GM10847 (cell line): ENCODE measurements around the gene ETV2.

Source experiments
- POLR2A ChIP-seq: IDR thresholded peaks from 2 replicates; pipeline ENCODE4 v1.6.1; 2011; ENCODE audit not compliant: insufficient read length; ENCODE audit errors: extremely low read depth

ETV2 gene

DNA sequence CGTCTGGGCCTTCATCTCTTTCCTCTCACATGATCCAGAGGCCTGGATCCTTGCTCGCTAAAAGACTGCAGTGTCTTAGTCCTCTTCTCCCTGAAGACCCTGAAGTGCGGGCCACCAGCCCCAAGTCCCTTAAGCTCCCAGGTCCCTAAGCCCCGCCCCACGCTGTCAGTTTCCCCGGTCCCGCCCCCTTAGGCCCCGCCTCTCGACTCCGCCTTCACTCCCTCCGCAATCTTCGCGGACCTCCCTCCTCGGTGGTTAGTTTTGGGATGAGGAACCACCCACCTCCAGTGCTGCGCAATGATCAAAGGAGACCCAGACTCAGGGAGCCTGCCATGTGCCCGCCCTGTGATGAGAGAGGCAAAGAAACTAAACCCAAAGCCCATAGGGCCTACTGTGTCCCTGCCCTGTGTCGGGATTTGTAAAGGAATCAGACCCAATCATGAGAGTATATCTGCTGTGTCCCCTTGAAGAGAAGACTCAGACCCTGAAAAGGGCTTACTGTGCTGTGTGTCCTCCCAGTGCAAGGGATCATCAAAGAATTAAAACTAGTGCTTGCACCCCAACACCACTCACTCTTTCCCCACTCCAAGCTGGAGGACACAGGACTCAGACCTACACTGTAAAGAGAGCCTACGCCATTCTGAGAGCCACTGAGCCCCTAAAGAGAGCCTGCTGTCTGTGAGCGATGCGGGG, 3.6 kb downstream of the ETV2 start:
- TF ChIP-seq POLR2A, result no peak

DNA sequence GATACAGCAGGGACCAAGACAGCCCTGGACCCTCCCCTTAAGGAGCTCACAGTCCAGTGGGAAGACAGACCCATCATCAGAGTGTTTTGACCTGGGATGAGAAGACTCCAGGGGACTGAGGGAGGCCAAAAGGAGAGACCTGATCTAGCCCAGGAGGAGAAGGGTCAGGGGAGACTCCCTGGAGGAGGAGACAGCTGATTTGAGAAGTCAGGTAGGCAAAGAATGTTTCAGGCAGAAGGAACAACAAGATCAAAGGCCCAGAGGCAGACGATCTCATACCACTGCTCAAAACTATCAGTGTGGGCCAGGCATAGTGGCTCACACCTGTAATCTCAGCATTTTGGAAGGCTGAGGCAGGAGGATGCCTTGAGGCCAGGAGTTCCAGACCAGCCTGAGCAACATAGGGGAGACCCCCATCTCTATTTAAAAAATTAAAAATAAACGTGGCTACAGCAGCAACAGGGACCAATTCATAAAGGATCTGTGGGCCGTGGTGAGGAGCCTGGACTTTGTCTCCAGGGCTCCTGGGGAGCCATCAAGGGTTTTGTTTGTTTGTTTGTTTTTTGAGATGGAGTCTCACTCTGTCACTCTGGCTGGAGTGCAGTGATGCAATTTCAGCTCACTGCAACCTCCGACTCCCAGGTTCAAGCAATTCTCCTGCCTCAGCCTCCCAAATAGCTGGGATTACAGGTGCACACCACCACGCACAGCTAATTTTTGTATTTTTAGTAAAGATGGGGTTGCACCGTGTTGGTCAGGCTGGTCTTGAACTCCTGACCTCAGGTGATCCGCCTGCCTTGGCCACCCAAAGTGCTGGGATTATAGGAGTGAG, 4.4 kb downstream of the ETV2 start:
- no peak for TF ChIP-seq POLR2A

DNA sequence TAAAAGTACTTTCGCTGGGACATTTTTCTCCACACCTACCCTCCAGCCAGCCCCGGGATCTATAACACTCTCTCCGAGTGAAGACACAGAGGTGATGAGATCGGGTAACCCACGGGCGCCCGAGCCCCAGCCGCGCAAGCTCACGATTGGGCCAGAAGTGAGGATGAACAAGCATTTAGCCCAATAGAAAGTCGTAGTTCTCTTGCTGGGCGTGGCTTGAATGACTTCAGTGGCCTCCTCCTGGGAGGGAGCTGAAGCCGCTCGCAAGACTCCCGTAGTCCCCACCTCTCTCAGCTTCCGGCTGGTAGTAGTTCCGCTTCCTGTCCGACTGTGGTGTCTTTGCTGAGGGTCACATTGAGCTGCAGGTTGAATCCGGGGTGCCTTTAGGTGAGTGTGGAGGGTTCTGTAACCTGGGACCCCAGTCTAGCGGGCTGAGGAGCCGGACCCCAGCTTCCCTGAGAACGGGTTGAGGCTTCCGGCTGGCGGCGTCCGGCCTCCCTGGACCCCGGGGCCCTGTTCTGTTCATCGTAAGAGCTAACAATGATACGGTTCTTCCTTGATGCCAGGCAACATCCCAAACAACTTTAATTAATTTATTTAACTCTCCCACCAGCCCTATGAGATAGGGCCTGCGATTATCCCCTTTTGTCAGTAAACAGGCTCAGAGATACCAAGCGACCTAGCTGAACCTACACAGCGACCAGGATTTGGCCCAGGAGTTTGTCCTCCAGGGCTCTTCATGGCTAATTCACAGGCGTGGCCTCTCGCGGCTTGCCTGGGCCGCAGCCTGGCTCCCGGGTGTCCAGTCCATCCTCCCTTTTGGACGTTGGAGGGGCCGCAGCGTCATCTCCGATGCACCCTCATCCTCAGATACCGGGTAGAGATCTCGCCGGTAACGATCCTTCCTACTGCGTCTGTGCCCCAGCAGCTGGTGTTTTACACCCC, 6.7 kb downstream of the ETV2 start, which contains the start of gene COX6B1:
TSS of gene COX6B1 (plus strand) at position 307 of the 945 bp plus-strand sequence. CDS start 2,921 bp downstream, outside the sequence.
- peak; percentile 68 for TF ChIP-seq POLR2A

DNA sequence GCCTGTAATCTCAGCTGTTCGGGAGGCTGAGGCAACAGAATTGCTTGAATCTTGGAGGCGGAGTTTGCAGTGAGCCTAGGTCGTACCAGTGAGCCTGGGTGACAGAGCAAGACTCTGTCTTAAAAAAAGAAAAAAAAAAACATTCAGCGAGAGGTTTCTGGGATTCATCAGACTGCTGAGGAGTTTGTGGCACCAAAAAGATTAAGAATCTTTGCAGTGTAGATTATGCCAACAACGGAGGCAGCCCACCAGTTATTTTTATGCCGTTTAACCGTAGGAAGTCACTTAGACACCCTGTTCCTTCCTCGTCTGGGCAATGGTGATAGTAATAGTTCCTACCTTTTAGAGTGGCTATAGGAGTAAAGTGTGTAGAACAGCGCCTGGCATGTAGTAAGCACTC, 9.0 kb downstream of the ETV2 start:
- TF ChIP-seq POLR2A, result no peak

DNA sequence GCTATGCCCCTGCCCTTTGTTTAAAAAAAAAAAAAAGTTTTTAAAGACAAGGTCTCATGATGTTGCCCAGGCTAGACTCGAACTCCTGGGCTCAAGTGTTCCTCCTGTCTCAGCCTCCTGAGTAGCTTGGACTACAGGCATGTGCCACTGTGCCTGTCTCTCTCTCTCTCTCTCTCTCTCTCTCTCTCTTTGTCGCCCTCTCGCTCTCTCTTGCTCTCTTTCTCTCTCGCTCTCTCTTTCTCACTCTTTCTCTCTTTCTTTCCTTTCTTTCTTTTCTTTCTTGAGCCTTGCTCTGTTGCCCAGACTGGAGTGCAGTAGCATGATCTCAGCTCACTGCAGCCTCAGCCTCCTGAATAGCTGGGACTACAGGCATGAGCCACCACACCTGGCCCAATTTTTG, 14.1 kb downstream of the ETV2 start:
- TF ChIP-seq POLR2A, result no peak

DNA sequence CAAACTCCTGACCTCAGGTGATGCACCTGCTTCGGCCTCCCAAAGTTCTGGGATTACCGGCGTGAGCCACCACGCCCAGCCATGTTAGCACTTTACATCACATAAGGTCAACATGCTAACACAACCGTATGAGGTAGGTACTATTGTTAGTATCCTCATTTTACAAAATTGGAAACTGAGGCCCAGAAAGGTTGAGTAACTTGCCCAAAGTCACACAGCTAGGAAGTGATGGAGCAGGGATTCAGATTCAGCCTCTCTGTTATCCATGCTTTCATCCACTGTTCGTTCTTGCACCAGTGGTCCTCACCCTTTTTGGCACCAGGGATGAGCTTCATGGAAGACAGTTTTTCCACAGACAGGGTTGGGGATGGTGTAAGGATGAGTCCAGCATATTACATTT, 15.2 kb downstream of the ETV2 start:
- no peak for TF ChIP-seq POLR2A

DNA sequence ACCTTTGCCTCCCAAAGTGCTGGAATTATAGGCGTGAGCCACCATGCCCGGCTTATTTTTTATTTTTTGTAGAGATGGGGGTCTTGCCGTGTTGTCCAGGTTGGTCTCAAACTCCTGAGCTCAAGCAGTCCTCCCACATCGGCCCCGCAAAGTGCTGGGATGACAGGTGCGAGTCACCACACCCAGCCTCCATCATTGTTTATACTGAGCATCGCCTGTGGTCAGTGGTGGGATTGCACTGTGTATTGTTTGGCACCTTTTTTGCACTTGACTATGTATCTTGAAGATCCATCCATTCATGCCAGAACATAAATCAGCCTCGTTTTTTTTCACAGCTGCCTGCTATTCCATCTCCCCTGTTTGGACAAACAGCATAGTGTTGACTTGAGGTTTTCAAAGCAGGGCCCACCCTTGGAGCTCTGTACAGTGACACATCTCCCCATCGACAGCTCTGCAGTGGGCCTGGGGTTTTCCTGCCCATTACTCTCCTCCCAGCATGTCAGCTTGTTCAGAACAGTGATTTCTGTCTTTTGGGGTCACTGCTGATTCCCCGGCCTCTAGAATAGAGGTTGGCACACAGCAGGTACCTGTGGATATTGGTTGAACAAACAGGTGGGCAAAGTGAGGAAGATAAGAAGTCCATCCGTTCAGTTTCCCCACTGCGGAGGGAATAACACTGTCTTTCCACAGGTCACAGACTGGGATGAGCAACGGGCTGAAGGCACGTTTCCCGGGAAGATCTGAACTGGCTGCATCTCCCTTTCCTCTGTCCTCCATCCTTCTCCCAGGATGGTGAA, 16.6 kb downstream of the ETV2 start:
- no peak for TF ChIP-seq POLR2A

DNA sequence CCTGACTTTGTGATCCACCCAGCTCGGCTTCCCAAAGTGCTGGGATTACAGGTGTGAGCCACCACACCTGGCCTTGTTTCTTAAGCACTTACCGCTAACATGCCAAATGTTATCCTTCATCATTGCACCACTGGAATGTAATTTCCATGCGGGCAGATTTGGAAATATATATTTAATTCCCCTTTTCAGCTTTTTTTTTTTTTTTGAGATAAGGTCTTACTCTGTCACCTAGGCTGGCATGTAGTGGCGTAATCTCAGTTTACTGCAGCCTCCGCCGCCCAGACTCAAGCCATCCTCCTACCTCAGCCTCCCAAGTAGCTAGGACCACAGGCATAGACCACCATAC, 20.4 kb downstream of the ETV2 start:
- no peak for TF ChIP-seq POLR2A

DNA sequence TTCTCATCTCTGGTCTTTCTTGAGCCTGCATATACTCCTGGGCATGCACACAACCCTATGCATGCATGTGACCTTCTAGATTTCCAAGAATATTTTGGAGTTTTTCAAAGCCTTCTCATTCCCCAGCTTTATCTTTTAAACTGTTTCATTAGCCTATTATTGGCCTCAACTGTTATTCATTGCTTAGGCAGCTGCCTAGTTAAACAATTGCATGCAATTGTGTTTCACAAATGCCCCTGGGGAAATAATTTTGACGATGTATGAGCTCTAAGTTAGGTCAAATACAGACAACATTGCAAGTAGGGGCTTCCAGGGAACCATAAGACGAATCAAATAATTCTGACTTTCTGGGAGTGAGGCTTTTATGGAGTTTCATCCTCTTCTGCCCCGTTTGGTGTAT, 22.4 kb downstream of the ETV2 start:
- TF ChIP-seq POLR2A, result no peak

DNA sequence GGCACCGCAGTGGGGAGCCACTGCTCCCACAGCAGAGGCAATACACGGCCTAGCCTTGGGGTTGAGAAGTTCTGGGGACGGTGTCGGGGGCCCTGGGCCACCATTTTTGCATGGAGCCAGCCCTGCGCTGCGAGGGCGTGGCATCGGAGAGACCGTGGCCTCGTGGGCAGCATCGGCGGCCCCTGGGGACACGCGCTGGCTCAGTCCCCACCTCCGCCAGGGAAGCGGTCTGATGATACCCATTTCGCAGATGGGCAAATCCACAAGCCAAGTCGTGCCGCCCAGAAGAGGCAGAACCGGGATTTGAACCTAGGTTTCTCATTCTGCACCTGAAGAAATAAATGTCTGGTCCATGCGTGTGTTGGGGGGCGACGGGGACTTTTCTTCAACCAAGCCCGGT, 23.6 kb downstream of the ETV2 start:
- TF ChIP-seq POLR2A, result no peak

DNA sequence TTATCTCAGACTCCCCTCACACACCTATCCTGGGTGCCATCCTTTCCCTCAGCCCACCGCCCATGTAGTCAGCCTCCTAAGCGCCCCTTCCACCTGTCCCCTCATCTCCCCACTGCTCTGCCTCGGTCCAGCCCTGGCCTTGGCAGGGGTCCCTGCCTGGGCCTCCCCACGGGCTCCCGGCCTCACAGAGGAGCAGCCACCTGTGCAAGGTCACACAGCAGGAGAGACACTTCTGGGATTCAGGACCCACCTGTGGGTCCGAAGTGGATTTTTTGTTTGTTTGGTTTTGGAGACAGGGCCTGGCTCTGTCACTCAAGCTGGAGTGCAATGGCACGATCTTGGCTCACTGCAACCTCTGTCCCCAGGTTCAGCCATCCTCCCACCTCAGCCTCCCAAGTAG, 24.1 kb downstream of the ETV2 start:
- TF ChIP-seq POLR2A, result no peak

DNA sequence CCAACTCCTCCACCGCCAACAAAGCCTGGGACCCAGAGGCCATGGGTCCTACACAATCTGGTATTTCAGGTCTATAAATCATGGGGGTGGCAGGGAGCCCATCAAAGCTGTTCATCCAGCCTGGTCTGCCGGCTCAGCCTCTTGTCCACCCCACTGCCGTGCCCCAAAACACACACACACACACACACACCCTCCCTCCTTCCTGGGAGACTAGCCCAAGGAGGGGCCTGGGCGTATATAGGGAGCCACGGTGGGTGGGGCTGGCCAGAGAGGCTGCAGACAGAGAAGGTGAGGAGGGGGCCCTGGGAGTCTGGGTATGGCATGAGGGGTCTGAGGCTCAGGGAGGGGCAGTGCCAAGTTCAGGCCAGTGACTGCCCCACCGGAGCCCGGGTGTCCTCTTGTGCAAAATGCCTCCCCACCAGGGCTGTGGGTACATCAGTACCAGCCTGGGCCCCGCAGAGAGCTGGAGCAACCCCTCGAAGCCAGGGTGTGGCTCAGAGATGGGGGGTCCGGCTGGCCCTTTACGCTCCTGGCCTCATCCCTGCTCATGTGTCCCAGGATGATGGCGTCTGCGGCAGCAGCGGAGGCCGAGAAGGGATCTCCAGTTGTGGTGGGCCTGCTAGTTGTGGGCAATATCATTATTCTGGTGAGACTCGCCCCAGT, 24.8 kb downstream of the ETV2 start, which contains the start of gene UPK1A:
TSS of gene UPK1A (plus strand) at position 267 of the 663 bp plus-strand sequence. CDS start at position 563, 296 bp downstream.
- TF ChIP-seq POLR2A, result no peak

DNA sequence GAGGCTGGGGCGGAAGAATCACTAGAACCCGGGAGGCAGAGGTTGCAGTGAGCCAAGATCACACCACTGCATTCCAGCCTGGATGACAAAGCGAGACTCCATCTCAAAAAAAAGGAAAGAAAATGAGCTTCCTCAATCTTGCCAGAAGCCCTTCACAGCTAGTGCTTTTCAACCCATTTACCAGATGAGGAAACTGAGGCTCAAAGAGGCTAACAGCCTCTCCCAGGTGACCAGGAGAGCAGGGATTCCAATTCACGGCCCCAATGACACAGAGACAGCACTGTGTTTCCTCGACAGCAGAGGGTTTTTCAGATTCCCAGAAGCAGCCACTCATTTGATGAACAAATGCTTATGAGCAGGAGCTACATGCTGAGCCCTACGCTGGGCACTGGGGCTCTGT, 28.0 kb downstream of the ETV2 start:
- TF ChIP-seq POLR2A, result no peak

DNA sequence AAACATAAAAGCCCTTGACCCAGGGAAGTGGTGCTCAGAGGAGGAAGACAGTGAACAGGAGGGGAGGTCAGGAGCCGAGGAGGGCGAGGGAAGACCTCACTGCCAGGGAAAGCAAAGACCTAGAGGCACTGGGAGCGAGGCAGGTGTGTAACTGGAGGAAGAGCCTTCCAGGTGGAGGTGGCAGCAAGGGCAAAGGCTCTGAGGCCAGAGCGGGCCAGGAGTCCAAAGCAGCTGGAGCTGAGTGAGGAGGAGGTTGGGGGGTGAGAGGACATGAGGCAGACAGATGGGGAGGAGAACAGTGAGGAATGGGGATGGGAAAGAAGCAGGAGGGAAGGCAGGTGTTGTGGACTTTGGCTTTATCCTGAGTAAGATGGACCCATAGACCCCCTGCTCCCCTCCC, 28.4 kb downstream of the ETV2 start:
- TF ChIP-seq POLR2A, result no peak
